ENCODE measurements around the gene TBC1D5.
A peak's percentile ranks its signal among the peaks of the same experiment; 100 is the strongest.

The TBC1D5 gene

GRCh38 chr3:17478673-17479072 is 263.8 kb downstream of the TBC1D5 start:
- no peak for DNase-seq
- Histone ChIP-seq H3K36me3 (peaks cover 0 to 12% (median 0%) of the 10 kb centered on the region in 3 donors), H3K4me3 (no peak overlapping the region), H3K27me3 (no peaks in the 10 kb centered on the region), H3K9me3 (no peaks in the 10 kb centered on the region), H3K27ac (no peak overlapping the region), H3K4me1 (no peaks in the 10 kb centered on the region)
- no peak for TF ChIP-seq CTCF (IDR thresholded peaks at IDR 0.05)
- intact Hi-C loops (cut with DNase I; ENCODE audit: low total_unique reads): no loop called here

GRCh38 chr3:17473761-17474160 is 268.7 kb downstream of the TBC1D5 start:
- TF ChIP-seq CTCF (IDR thresholded peaks at IDR 0.05): peak; percentile 14 to 33
- H3K4me1 ChIP-seq: peaks cover 0 to 18% (median 6%) of the 10 kb centered on the region in 4 donors
- no peak overlapping the region for H3K4me3 ChIP-seq
- no peaks in the 10 kb centered on the region for H3K36me3 ChIP-seq
- intact Hi-C loops (cut with DNase I; ENCODE audit: low total_unique reads): no loop called here
- no peaks in the 10 kb centered on the region for H3K27me3 ChIP-seq
- no peaks in the 10 kb centered on the region for H3K9me3 ChIP-seq
- no peak overlapping the region for H3K27ac ChIP-seq
- DNase-seq: no peak

GRCh38 chr3:17469954-17470353 is 272.5 kb downstream of the TBC1D5 start:
- Histone ChIP-seq H3K27me3 (no peaks in the 10 kb centered on the region), H3K4me3 (no peak overlapping the region), H3K9me3 (no peaks in the 10 kb centered on the region), H3K36me3 (no peaks in the 10 kb centered on the region), H3K4me1 (peaks cover 0 to 18% (median 6%) of the 10 kb centered on the region in 4 donors), H3K27ac (peak overlapping the region in 1 of 2 donors; percentile 15)
- intact Hi-C loops (cut with DNase I; ENCODE audit: low total_unique reads): no loop called here
- TF ChIP-seq CTCF (IDR thresholded peaks at IDR 0.05): no peak
- DNase-seq: no peak

GRCh38 chr3:17469520-17469919 is 272.9 kb downstream of the TBC1D5 start:
- H3K27me3 ChIP-seq: no peaks in the 10 kb centered on the region
- H3K36me3 ChIP-seq: no peaks in the 10 kb centered on the region
- no peak overlapping the region for H3K4me3 ChIP-seq
- TF ChIP-seq CTCF (IDR thresholded peaks at IDR 0.05): no peak
- intact Hi-C loops (cut with DNase I; ENCODE audit: low total_unique reads): no loop called here
- H3K9me3 ChIP-seq: no peaks in the 10 kb centered on the region
- H3K4me1 ChIP-seq: peaks cover 0 to 18% (median 6%) of the 10 kb centered on the region in 4 donors
- H3K27ac ChIP-seq: peak overlapping the region in 1 of 2 donors; percentile 15
- no peak for DNase-seq

- H3K27me3 ChIP-seq: no peaks in the 10 kb centered on the region
- H3K27ac ChIP-seq: no peak overlapping the region
- H3K36me3 ChIP-seq: no peaks in the 10 kb centered on the region
- H3K4me3 ChIP-seq: no peak overlapping the region
- DNase-seq: no peak
- no peaks in the 10 kb centered on the region for H3K9me3 ChIP-seq
- peaks cover 0 to 18% (median 6%) of the 10 kb centered on the region in 4 donors for H3K4me1 ChIP-seq
- TF ChIP-seq CTCF (IDR thresholded peaks at IDR 0.05): no peak
- intact Hi-C loops (cut with DNase I; ENCODE audit: low total_unique reads): no loop called here
Observed at GRCh38 chr3:17466028-17466427, 276.4 kb downstream of the TBC1D5 start.

- Histone ChIP-seq H3K4me3 (no peak overlapping the region), H3K9me3 (no peaks in the 10 kb centered on the region), H3K4me1 (no peaks in the 10 kb centered on the region), H3K36me3 (no peaks in the 10 kb centered on the region), H3K27me3 (no peaks in the 10 kb centered on the region), H3K27ac (no peak overlapping the region)
- no peak for TF ChIP-seq CTCF (IDR thresholded peaks at IDR 0.05)
- no peak for DNase-seq
- intact Hi-C loops (cut with DNase I; ENCODE audit: low total_unique reads): no loop called here
Observed at GRCh38 chr3:17459470-17459993, 282.9 kb downstream of the TBC1D5 start.
